GM23338 (cell line): ENCODE data around the gene PCNX3. TPM values are rescaled to one million over a fixed set of nuclear protein-coding genes. Genes with fewer than 3 reads are reported as not detected.

Source experiments
- ATAC-seq: fragments of 200-7000 bp; cut with Tn5 transposase; 3 replicates; pipeline ENCODE4 v1.9.1; 2020
- DNase-seq: peaks from one replicate; pipeline ENCODE4 v3.0.0-alpha.2; 2015; ENCODE audit warnings: low spot score
- H2AFZ ChIP-seq: fragments of 200-600 bp; sonication (generic); 2 replicates; pipeline ENCODE4 v1.8.0; 2016; ENCODE audit warnings: antibody characterized with exemption, mild to moderate bottlenecking, moderate library complexity
- H3F3A ChIP-seq: fragments of 200-600 bp; sonication (generic); replicated peaks from 2 replicates; pipeline ENCODE4 v1.8.0; 2017; ENCODE audit warnings: antibody characterized with exemption, mixed run types, low read depth
- H3K27ac ChIP-seq: fragments of 200-600 bp; sonication (generic); 2 replicates; pipeline ENCODE4 v1.6.1; 2016; ENCODE audit warnings: low read depth
- H3K27me3 ChIP-seq: fragments of 200-600 bp; sonication (generic); 2 replicates; pipeline ENCODE4 v1.8.0; 2016; ENCODE audit warnings: mild to moderate bottlenecking, mixed run types, moderate library complexity; ENCODE audit not compliant: insufficient read depth
- H3K36me3 ChIP-seq: fragments of 200-600 bp; sonication (generic); 2 replicates; pipeline ENCODE4 v1.8.0; 2016; ENCODE audit warnings: mild to moderate bottlenecking; ENCODE audit not compliant: insufficient read depth
- H3K4me1 ChIP-seq: fragments of 200-600 bp; sonication (generic); 2 replicates; pipeline ENCODE4 v1.8.0; 2016; ENCODE audit warnings: mild to moderate bottlenecking, moderate library complexity; ENCODE audit not compliant: insufficient read depth
- H3K4me2 ChIP-seq: fragments of 200-600 bp; sonication (generic); 2 replicates; pipeline ENCODE4 v1.7.1; 2017; ENCODE audit warnings: mixed run types
- H3K4me3 ChIP-seq: fragments of 200-600 bp; sonication (generic); 2 replicates; pipeline ENCODE4 v1.6.1; 2016; ENCODE audit warnings: mixed run types
- H3K79me2 ChIP-seq: fragments of 200-600 bp; sonication (generic); replicated peaks from 2 replicates; pipeline ENCODE4 v1.8.0; 2017; ENCODE audit warnings: mild to moderate bottlenecking; ENCODE audit not compliant: insufficient read depth
- H3K9me2 ChIP-seq: fragments of 200-600 bp; sonication (generic); 2 replicates; pipeline ENCODE4 v1.8.0; 2017; ENCODE audit not compliant: insufficient read depth
- H4K20me1 ChIP-seq: fragments of 200-600 bp; sonication (generic); replicated peaks from 2 replicates; pipeline ENCODE4 v1.8.0; 2017; ENCODE audit warnings: mild to moderate bottlenecking; ENCODE audit not compliant: insufficient read depth
- H3K27ac Mint-ChIP-seq: 2 replicates; pipeline ENCODE4 v1.8.0; 2020; ENCODE audit warnings: inconsistent platforms, mild to moderate bottlenecking, moderate library complexity, mixed read lengths
- H3K27me3 Mint-ChIP-seq: 3 replicates; pipeline ENCODE4 v1.8.0; 2022; ENCODE audit warnings: low read depth, mild to moderate bottlenecking, moderate library complexity, mixed read lengths, inconsistent platforms; ENCODE audit not compliant: insufficient read depth, poor library complexity
- H3K36me3 Mint-ChIP-seq: 3 replicates; pipeline ENCODE4 v1.8.0; 2021; ENCODE audit warnings: low read depth, mild to moderate bottlenecking, inconsistent platforms, moderate library complexity, mixed read lengths
- H3K4me1 Mint-ChIP-seq: 3 replicates; pipeline ENCODE4 v1.8.0; 2020; ENCODE audit warnings: mild to moderate bottlenecking, inconsistent platforms, mixed read lengths
- H3K4me3 Mint-ChIP-seq: 3 replicates; pipeline ENCODE4 v1.8.0; 2021; ENCODE audit warnings: moderate library complexity, mild to moderate bottlenecking, inconsistent platforms, mixed read lengths
- H3K9me3 Mint-ChIP-seq: 3 replicates; pipeline ENCODE4 v1.8.0; 2020; ENCODE audit warnings: moderate library complexity, mild to moderate bottlenecking, inconsistent platforms, mixed read lengths
- EZH2 ChIP-seq: fragments of 200-600 bp; sonication (generic); IDR thresholded peaks from one replicate; pipeline ENCODE4 v1.8.0; 2017; ENCODE audit warnings: antibody characterized with exemption, mild to moderate bottlenecking, low read depth; ENCODE audit not compliant: unreplicated experiment
- JUNB ChIP-seq: IDR thresholded peaks from one replicate; pipeline ENCODE4 v1.6.1; 2016; ENCODE audit warnings: antibody characterized with exemption; ENCODE audit not compliant: unreplicated experiment
- POLR2AphosphoS5 ChIP-seq: IDR thresholded peaks from 2 replicates; pipeline ENCODE4 v1.6.1; 2016; ENCODE audit warnings: antibody characterized with exemption, low read depth
- STAT1 ChIP-seq: IDR thresholded peaks from one replicate; pipeline ENCODE4 v1.6.1; 2016; ENCODE audit warnings: antibody characterized with exemption; ENCODE audit not compliant: unreplicated experiment
- ZNF114 ChIP-seq: fragments of 250-450 bp; sonication (Bioruptor Pico); IDR thresholded peaks from 2 replicates; pipeline ENCODE4 v1.5.0; 2020; ENCODE audit warnings: mild to moderate bottlenecking, moderate library complexity
- polyA plus RNA-seq: library from polyadenylated mRNA; unstranded; fragments of >200 nt; fragmentation: Nextera tagmentation; extraction: Ambion mirVana; gene quantifications from 2 replicates; pipeline ENCODE4 v1.2.1, GENCODE V29; 2016
- total RNA-seq: library from RNA; depleted of rRNA; stranded (reverse); fragments of >200 nt; shearing (Covaris generic); gene quantifications from 2 replicates; pipeline ENCODE4 v1.2.3, GENCODE V29; 2014
- TF ChIP-seq, protein P1 (sequence below): IDR thresholded peaks from one replicate; pipeline ENCODE4 v1.6.1; 2018; ENCODE audit warnings: antibody characterized with exemption; ENCODE audit not compliant: unreplicated experiment

Gene PCNX3
- total and polyA plus RNA-seq, 2 experiments from 2014 or later: 8.7 to 52.2 TPM

DNA sequence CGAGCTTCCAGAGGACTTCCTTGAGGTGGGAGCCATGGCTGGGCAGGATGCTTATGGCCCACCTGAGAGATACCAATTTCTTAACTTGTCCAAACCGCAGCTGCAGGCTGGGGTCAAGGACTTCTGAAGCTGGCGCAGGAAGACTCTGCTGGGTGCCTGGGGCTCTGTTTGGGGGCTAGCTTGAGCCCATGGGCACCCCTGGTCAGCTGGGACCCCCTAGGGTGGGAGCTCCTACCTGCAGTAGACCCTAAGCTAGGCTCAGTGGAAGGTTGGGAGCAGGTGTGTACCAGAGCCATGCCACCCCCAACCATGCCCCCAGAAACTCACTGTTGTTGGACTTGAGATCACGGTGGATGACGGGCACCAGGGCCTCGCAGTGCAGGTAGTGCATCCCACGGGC is 2.9 kb upstream of the PCNX3 start (continued):
- TF ChIP-seq, protein P1, sequence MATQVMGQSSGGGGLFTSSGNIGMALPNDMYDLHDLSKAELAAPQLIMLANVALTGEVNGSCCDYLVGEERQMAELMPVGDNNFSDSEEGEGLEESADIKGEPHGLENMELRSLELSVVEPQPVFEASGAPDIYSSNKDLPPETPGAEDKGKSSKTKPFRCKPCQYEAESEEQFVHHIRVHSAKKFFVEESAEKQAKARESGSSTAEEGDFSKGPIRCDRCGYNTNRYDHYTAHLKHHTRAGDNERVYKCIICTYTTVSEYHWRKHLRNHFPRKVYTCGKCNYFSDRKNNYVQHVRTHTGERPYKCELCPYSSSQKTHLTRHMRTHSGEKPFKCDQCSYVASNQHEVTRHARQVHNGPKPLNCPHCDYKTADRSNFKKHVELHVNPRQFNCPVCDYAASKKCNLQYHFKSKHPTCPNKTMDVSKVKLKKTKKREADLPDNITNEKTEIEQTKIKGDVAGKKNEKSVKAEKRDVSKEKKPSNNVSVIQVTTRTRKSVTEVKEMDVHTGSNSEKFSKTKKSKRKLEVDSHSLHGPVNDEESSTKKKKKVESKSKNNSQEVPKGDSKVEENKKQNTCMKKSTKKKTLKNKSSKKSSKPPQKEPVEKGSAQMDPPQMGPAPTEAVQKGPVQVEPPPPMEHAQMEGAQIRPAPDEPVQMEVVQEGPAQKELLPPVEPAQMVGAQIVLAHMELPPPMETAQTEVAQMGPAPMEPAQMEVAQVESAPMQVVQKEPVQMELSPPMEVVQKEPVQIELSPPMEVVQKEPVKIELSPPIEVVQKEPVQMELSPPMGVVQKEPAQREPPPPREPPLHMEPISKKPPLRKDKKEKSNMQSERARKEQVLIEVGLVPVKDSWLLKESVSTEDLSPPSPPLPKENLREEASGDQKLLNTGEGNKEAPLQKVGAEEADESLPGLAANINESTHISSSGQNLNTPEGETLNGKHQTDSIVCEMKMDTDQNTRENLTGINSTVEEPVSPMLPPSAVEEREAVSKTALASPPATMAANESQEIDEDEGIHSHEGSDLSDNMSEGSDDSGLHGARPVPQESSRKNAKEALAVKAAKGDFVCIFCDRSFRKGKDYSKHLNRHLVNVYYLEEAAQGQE: no peak
- TF ChIP-seq JUNB: no peak

DNA sequence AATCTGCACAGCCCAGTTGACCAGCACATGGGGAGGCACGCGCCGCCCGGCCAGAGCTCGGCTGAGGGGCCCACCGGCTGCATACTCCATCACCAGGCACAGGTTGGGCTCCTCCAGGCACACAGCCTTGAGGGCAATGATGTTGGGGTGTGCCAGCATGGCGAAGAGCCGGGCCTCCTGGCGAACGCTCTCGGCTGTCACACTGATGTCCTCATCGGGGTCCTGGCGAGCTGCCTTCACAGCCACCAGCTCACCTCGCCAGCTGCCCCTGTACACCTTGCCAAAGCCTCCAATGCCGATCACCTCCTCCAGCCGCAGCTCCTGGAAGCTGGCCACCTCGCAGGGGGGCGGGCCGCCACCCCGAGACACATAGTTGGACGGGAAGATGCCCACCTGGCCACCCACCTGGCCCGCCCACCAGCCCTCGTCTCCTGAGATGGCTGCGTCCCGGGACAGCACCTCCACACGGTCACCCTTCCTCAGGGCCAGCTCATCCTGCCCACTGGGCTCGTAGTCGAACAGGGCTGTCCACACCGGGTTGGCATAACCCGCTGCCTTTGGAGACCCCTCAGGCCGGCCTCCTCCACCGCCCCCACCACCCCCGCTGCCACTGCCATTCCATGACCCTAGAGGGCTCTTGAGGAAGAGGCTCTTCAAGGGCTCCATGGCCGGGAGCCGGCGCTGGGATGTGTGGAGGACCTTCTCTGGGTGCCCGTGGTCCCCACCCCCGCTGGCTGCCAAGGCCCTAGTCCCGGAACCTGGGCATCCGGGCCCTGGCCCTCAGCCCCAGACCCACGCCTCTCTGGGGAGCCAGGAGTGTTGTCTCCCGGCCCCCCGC is 2.3 kb upstream of the PCNX3 start:
- H3K4me2 ChIP-seq: peak overlapping the region; percentile 81
- H3K4me3 Mint-ChIP-seq: peak overlapping the region; percentile 65
- H3K9me3 Mint-ChIP-seq: no peaks in the 10 kb centered on the region; the same call in 2 of the 3 replicates
- no peaks in the 10 kb centered on the region for H3K9me2 ChIP-seq
- peak; percentile 0 for ATAC-seq
- peak; percentile 45 for DNase-seq
- H3K27ac ChIP-seq: peak overlapping the region; percentile 74
- H3F3A ChIP-seq: peaks cover 11% of the 10 kb centered on the region
- H3K4me1 Mint-ChIP-seq: peaks cover 16% of the 10 kb centered on the region
- H3K36me3 ChIP-seq: no peaks in the 10 kb centered on the region; the same call in 1 of the 2 replicates
- H3K27ac Mint-ChIP-seq: no peak overlapping the region
- peak overlapping the region; percentile 59 for H3K4me3 ChIP-seq
- H3K27me3 Mint-ChIP-seq: peaks cover 24% of the 10 kb centered on the region
- peaks cover 14% of the 10 kb centered on the region for H4K20me1 ChIP-seq
- peaks cover 13% of the 10 kb centered on the region; the same call in 2 of the 3 replicates for H3K36me3 Mint-ChIP-seq
- H3K4me1 ChIP-seq: peaks cover 14% of the 10 kb centered on the region; the same call in 1 of the 2 replicates
- TF ChIP-seq ZNF114: no peak
- TF ChIP-seq STAT1: no peak
- TF ChIP-seq EZH2: no peak
- TF ChIP-seq, protein P1: no peak
- TF ChIP-seq POLR2AphosphoS5: no peak
- no peak for TF ChIP-seq JUNB
- H3K27me3 ChIP-seq: no peaks in the 10 kb centered on the region
- 0 out of 2 replicates have a peak overlapping the region, but pooled peaks have one; percentile 59 for H2AFZ ChIP-seq
- H3K79me2 ChIP-seq: peaks cover 28% of the 10 kb centered on the region
